SK-N-SH (cell line): ENCODE measurements around the gene TMEM127. TPM values are rescaled to one million over a fixed set of nuclear protein-coding genes. Genes with fewer than 3 reads are reported as not detected.

ENCODE experiments used
- CTCF ChIA-PET: fragments of 300-600, 350-600 bp; formaldehyde crosslinking; extraction: SDS; loops from one replicate; lab custom pipeline; 2021; lab: Yijun Ruan, JAX
- POLR2A ChIA-PET: fragments of 350-600 bp; sonication (Branson Sonifier 250); formaldehyde crosslinking; extraction: SDS; loops from one replicate; lab custom pipeline; 2020; ENCODE audit warnings: antibody characterized with exemption, inconsistent platforms; lab: Yijun Ruan, JAX
- DNase-seq: peaks from one replicate; pipeline ENCODE4 v3.0.0; 2012
- H2AFZ ChIP-seq: fragments of 200-600 bp; sonication (generic); 2 replicates; pipeline ENCODE4 v1.8.1; 2016; ENCODE audit warnings: antibody characterized with exemption, mild to moderate bottlenecking, low read depth
- H3F3A ChIP-seq: fragments of 200-600 bp; sonication (generic); replicated peaks from 2 replicates; pipeline ENCODE3; 2016; ENCODE audit warnings: antibody characterized with exemption, mild to moderate bottlenecking; ENCODE audit not compliant: insufficient read depth
- H3K27ac ChIP-seq, 2 experiments: fragments of 200-500 bp in 1 of 2; fragments of 200-600 bp in 1 of 2; sonication (Bioruptor generic) in 1 of 2; sonication (generic), shearing (Covaris generic) in 1 of 2; 2 replicates each; pipeline versions ENCODE4 v1.5.1 to v1.6.1; 2014 to 2016; ENCODE audit warnings: low read depth in 2 of 2, inconsistent platforms in 1 of 2, low read length in 1 of 2, mild to moderate bottlenecking in 1 of 2, mixed read lengths in 1 of 2
- H3K27me3 ChIP-seq: fragments of 200-600 bp; sonication (generic), shearing (Covaris generic); 2 replicates; pipeline ENCODE4 v1.6.1; 2016; ENCODE audit warnings: mixed run types; ENCODE audit not compliant: insufficient read depth
- H3K36me3 ChIP-seq, 2 experiments: fragments of 200-500 bp in 1 of 2; fragments of 200-600 bp in 1 of 2; sonication (Bioruptor generic) in 1 of 2; sonication (generic) in 1 of 2; replicated peaks in 1 of 2; 2 replicates each; pipeline versions ENCODE3 to v1.5.1; 2014 to 2016; ENCODE audit warnings: low read length in 1 of 2, mild to moderate bottlenecking in 1 of 2; ENCODE audit not compliant: insufficient read depth in 2 of 2, control insufficient read depth in 1 of 2
- H3K4me1 ChIP-seq, 2 experiments: fragments of 200-500 bp in 1 of 2; fragments of 200-600 bp in 1 of 2; sonication (Bioruptor generic) in 1 of 2; sonication (generic), shearing (Covaris generic) in 1 of 2; 2 replicates each; pipeline versions ENCODE4 v1.5.1 to v1.6.1; 2014 to 2016; ENCODE audit warnings: low read depth in 1 of 2, low read length in 1 of 2, mixed run types in 1 of 2; ENCODE audit not compliant: insufficient read depth in 2 of 2, control insufficient read depth in 1 of 2
- H3K4me2 ChIP-seq: fragments of 200-600 bp; sonication (generic), shearing (Covaris generic); 2 replicates; pipeline ENCODE4 v1.6.1; 2017; ENCODE audit warnings: mixed run types
- H3K4me3 ChIP-seq, 2 experiments: fragments of 200-500 bp in 1 of 2; fragments of 200-600 bp in 1 of 2; sonication (Bioruptor generic) in 1 of 2; sonication (generic), shearing (Covaris generic) in 1 of 2; 2 replicates each; pipeline versions ENCODE4 v1.5.1 to v1.8.1; 2014 to 2016; ENCODE audit warnings: low read depth in 2 of 2, inconsistent platforms in 1 of 2, low read length in 1 of 2, mild to moderate bottlenecking in 1 of 2, mixed read lengths in 1 of 2, moderate library complexity in 1 of 2
- H3K79me2 ChIP-seq: fragments of 200-600 bp; sonication (generic); 2 replicates; pipeline ENCODE4 v1.8.1; 2017; ENCODE audit warnings: mild to moderate bottlenecking; ENCODE audit not compliant: insufficient read depth
- H3K9ac ChIP-seq: fragments of 200-600 bp; sonication (generic); 2 replicates; pipeline ENCODE4 v1.6.1; 2017; ENCODE audit warnings: mixed run types
- H3K9me2 ChIP-seq: fragments of 200-600 bp; sonication (generic); 2 replicates; pipeline ENCODE4 v1.6.1; 2017; ENCODE audit warnings: mixed run types
- H3K9me3 ChIP-seq: fragments of 200-600 bp; sonication (generic); 2 replicates; pipeline ENCODE4 v1.6.1; 2017; ENCODE audit warnings: mixed run types, mild to moderate bottlenecking, moderate library complexity
- H4K20me1 ChIP-seq: fragments of 200-600 bp; sonication (generic); 2 replicates; pipeline ENCODE4 v1.6.1; 2017; ENCODE audit warnings: mild to moderate bottlenecking, mixed run types; ENCODE audit not compliant: insufficient read depth
- CHD2 ChIP-seq: fragments of 150-350 bp; IDR thresholded peaks from 2 replicates; pipeline ENCODE4 v1.6.1; 2018; ENCODE audit warnings: low read length; ENCODE audit not compliant: partially characterized antibody
- EP300 ChIP-seq, 2 experiments: IDR thresholded peaks; 2 replicates each; pipeline versions ENCODE4 v1.4.0 to v1.6.1; 2012; ENCODE audit warnings: borderline replicate concordance in 1 of 2, low read depth in 1 of 2, low read length in 1 of 2
- FOSL2 ChIP-seq: IDR thresholded peaks from 2 replicates; pipeline ENCODE4 v1.4.0; 2012; ENCODE audit warnings: low read depth, mild to moderate bottlenecking, moderate library complexity, borderline replicate concordance
- GATA2 ChIP-seq: sonication (generic); formaldehyde crosslinking; IDR thresholded peaks from 2 replicates; pipeline ENCODE4 v1.5.0; 2020; ENCODE audit warnings: mild to moderate bottlenecking, missing genetic modification reagents
- MAX ChIP-seq: IDR thresholded peaks from 2 replicates; pipeline ENCODE4 v1.4.0; 2012; ENCODE audit warnings: low read depth
- MXI1 ChIP-seq: IDR thresholded peaks from 2 replicates; pipeline ENCODE4 v1.6.1; 2012; ENCODE audit warnings: mild to moderate bottlenecking, low read depth, low read length, improper control_type of control experiment
- PBX3 ChIP-seq: IDR thresholded peaks from 2 replicates; pipeline ENCODE4; 2012
- POLR2AphosphoS5 ChIP-seq: IDR thresholded peaks from 2 replicates; pipeline ENCODE4 v1.6.1; 2012; ENCODE audit warnings: low read depth, low read length
- REST ChIP-seq: IDR thresholded peaks from 2 replicates; pipeline ENCODE4 v1.6.1; 2012; ENCODE audit warnings: mild to moderate bottlenecking, low read depth, low read length, moderate library complexity
- RFX5 ChIP-seq: IDR thresholded peaks from 2 replicates; pipeline ENCODE4 v1.6.1; 2012; ENCODE audit warnings: mild to moderate bottlenecking, improper control_type of control experiment, low read length
- TCF12 ChIP-seq: IDR thresholded peaks from 2 replicates; pipeline ENCODE4 v1.4.0; 2012
- WGBS: methylation state at CpG from one replicate; pipeline ENCODE4 v1.1.6; 2017; ENCODE audit warnings: low lambda C conversion rate; 5-methylcytosine and 5-hydroxymethylcytosine counted together
- polyA plus RNA-seq, 3 experiments: library from polyadenylated mRNA; depleted of rRNA; stranded (reverse); fragments of >200 nt; gene quantifications; 2 replicates each; pipeline ENCODE4 v1.2.3, GENCODE V29; 2012

TMEM127 gene
- polyA plus RNA-seq, 1 of the 3 experiments (the other 2 are of a cell fraction) = 40.9 TPM

- Histone ChIP-seq H3K9me2 (no peaks in the 10 kb centered on the region), H3K4me3 (no peak overlapping the region), H3K4me1 (peaks cover 21 to 22% of the 10 kb centered on the region in 2 experiments; a peak in 3 of 4 replicates), H3K9ac (no peak overlapping the region), H3K27ac (peak overlapping the region; percentile 58 to 80; a peak in 3 of 4 replicates), H3F3A (peaks cover 27% of the 10 kb centered on the region), H4K20me1 (0 out of 2 replicates have a peak, but pooled peaks cover 5% of the 10 kb centered on the region), H2AFZ (no peak overlapping the region), H3K36me3 (peaks cover 29 to 37% of the 10 kb centered on the region in 2 experiments), H3K9me3 (no peaks in the 10 kb centered on the region), H3K27me3 (no peaks in the 10 kb centered on the region), H3K79me2 (peaks cover 44% of the 10 kb centered on the region), H3K4me2 (peak overlapping the region; percentile 54; the same call in 1 of the 2 replicates)
- POLR2A ChIA-PET = no interaction called here
- CTCF ChIA-PET = interaction anchor here (1.2 to 1.8 kb wide), 3 partner anchors 10 to 78 kb away, joined by 3 to 5 read pairs (median 5); no protein-coding TSS in a partner anchor
- WGBS = 92% methylated on average over 7 of the region's 8 CpGs
- no peak for DNase-seq
- TF ChIP-seq TCF12 (no peak), CHD2 (no peak), PBX3 (no peak), GATA2 (CRISPR knock-in tag) (no peak), POLR2AphosphoS5 (no peak), EP300 (IDR thresholded peaks at IDR 0.05; ENCODE audit: borderline replicate concordance in 1 of 2, low read depth in 1 of 2, low read length in 1 of 2) (no peak), REST (no peak), MXI1 (no peak), MAX (no peak), FOSL2 (no peak), RFX5 (no peak)
Measured at GRCh38 chr2:96252526-96252925, 13.3 kb downstream of the TMEM127 start.
